OCI-LY7 (cell line): Measurements from ENCODE around the gene AARS2.

Experiments
- EZH2phosphoT487 ChIP-seq: fragments of 200-600 bp; sonication (generic); IDR thresholded peaks from 2 replicates; pipeline ENCODE4 v1.6.1; 2018; ENCODE audit warnings: low read depth, borderline replicate concordance, mild to moderate bottlenecking, mixed run types, antibody characterized with exemption, low read length, moderate library complexity, mixed read lengths
- TF ChIP-seq, protein P1 (sequence below): fragments of 200-600 bp; sonication (generic); conservative IDR thresholded peaks from 2 replicates; pipeline ENCODE4 v1.5.1; 2014; ENCODE audit warnings: mild to moderate bottlenecking, antibody characterized with exemption, low read length, moderate library complexity, mixed read lengths

DNA sequence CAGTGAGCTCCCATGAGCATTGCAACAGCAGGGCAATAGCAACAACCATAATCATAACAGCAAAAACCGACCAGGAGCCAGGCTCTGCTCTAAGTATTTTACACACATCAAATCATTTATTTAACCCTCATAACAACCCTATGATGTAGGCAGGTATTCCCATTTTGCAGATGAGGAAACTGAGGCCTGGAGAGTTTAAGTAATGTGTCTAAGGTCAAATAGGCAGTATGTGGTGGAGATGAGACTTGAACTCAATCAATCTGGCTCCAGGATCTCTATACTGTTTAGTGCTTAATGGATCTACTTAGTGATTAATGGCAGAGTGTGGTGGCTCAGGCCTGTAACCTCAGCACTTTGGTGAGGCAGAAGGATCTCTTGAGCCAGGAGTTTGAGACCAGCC, 39.5 kb downstream of the AARS2 start:
- TF ChIP-seq, protein P1, sequence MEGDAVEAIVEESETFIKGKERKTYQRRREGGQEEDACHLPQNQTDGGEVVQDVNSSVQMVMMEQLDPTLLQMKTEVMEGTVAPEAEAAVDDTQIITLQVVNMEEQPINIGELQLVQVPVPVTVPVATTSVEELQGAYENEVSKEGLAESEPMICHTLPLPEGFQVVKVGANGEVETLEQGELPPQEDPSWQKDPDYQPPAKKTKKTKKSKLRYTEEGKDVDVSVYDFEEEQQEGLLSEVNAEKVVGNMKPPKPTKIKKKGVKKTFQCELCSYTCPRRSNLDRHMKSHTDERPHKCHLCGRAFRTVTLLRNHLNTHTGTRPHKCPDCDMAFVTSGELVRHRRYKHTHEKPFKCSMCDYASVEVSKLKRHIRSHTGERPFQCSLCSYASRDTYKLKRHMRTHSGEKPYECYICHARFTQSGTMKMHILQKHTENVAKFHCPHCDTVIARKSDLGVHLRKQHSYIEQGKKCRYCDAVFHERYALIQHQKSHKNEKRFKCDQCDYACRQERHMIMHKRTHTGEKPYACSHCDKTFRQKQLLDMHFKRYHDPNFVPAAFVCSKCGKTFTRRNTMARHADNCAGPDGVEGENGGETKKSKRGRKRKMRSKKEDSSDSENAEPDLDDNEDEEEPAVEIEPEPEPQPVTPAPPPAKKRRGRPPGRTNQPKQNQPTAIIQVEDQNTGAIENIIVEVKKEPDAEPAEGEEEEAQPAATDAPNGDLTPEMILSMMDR: no peak
- no peak for TF ChIP-seq EZH2phosphoT487
